Endodermal cell (in vitro differentiated cells): ENCODE measurements around the gene NPSR1. TPM values are rescaled to one million over a fixed set of nuclear protein-coding genes. Genes with fewer than 3 reads are reported as not detected.
"Not testable (repeated sequence)": the region's sequence is repeated elsewhere in the genome, so short reads cannot be mapped to it uniquely, and the experiment has no call there.

Experiments
- DNase-seq: peaks from one replicate; pipeline ENCODE4 v3.0.0-alpha.2; 2017
- H3K27ac ChIP-seq: 2 replicates; pipeline ENCODE4 v1.5.1; 2013; ENCODE audit warnings: mild to moderate bottlenecking, low read depth, low read length, moderate library complexity
- H3K27me3 ChIP-seq: 2 replicates; pipeline ENCODE4 v1.6.1; 2013; ENCODE audit warnings: mild to moderate bottlenecking, low read length, moderate library complexity; ENCODE audit not compliant: insufficient read depth, control insufficient read depth, poor library complexity, severe bottlenecking
- H3K36me3 ChIP-seq: 2 replicates; pipeline ENCODE4 v1.7.0; 2013; ENCODE audit warnings: mild to moderate bottlenecking, low read length, moderate library complexity; ENCODE audit not compliant: control insufficient read depth, insufficient read depth
- H3K4me1 ChIP-seq: one replicate; pipeline ENCODE4 v1.7.0; 2013; ENCODE audit warnings: low read length; ENCODE audit not compliant: control insufficient read depth, insufficient read depth
- H3K4me3 ChIP-seq: 2 replicates; pipeline ENCODE4 v1.5.1; 2013; ENCODE audit warnings: mild to moderate bottlenecking, low read length, moderate library complexity
- H3K9ac ChIP-seq: 2 replicates; pipeline ENCODE4 v1.6.1; 2013; ENCODE audit warnings: mild to moderate bottlenecking, low read length, moderate library complexity; ENCODE audit not compliant: poor library complexity, severe bottlenecking; ENCODE audit errors: extremely low read depth
- H3K9me3 ChIP-seq: 2 replicates; pipeline ENCODE4 v1.6.1; 2013; ENCODE audit warnings: mild to moderate bottlenecking, low read length, moderate library complexity; ENCODE audit not compliant: control insufficient read depth
- H3K27ac Mint-ChIP-seq: 2 replicates; pipeline ENCODE4 v1.8.0; 2020; ENCODE audit warnings: mixed read lengths
- H3K27me3 Mint-ChIP-seq: 2 replicates; pipeline ENCODE4 v1.8.0; 2021; ENCODE audit warnings: mild to moderate bottlenecking, mixed read lengths; ENCODE audit not compliant: insufficient read depth
- H3K36me3 Mint-ChIP-seq: 2 replicates; pipeline ENCODE4 v1.8.0; 2020; ENCODE audit warnings: low read depth, mixed read lengths
- H3K4me1 Mint-ChIP-seq: 2 replicates; pipeline ENCODE4 v1.8.0; 2020; ENCODE audit warnings: mixed read lengths
- H3K4me3 Mint-ChIP-seq: 2 replicates; pipeline ENCODE4 v1.8.0; 2020; ENCODE audit warnings: mild to moderate bottlenecking, moderate library complexity, mixed read lengths
- H3K9me3 Mint-ChIP-seq: 2 replicates; pipeline ENCODE4 v1.8.0; 2020; ENCODE audit warnings: mild to moderate bottlenecking, mixed read lengths
- CTCF ChIP-seq: fragments of 200-600 bp; sonication (generic); conservative IDR thresholded peaks from 2 replicates; pipeline ENCODE4 v1.5.0; 2021; ENCODE audit warnings: antibody characterized with exemption, mild to moderate bottlenecking
- WGBS, 2 experiments: methylation state at CpG; one replicate each; pipeline versions ENCODE4 v1.1.5 to v1.1.7; 2013; ENCODE audit warnings: missing lambda C conversion rate in 2 of 2, mixed read lengths in 1 of 2; ENCODE audit not compliant: insufficient coverage in 1 of 2, insufficient read length in 1 of 2; 5-methylcytosine and 5-hydroxymethylcytosine counted together
- total RNA-seq, 2 donors: library from RNA; stranded (reverse); fragmentation: NEBNext Ultra II Directional in 1 of 2; extraction: Animal tissue kit (Norgen Biotek cat#: 25700) in 1 of 2; gene quantifications; 2 replicates in 1 of 2; 3 replicates in 1 of 2; pipeline ENCODE4 v1.2.1, GENCODE V29; 2021

Gene NPSR1
- total RNA-seq, 2 donors from 2014 or later = not detected

GRCh38 chr7:34806831-34807230 lies 148.8 kb downstream of the NPSR1 start:
- no peaks in the 10 kb centered on the region for H3K4me1 Mint-ChIP-seq
- no peak overlapping the region for H3K27ac ChIP-seq
- peaks cover 4% of the 10 kb centered on the region for H3K27me3 Mint-ChIP-seq
- H3K36me3 Mint-ChIP-seq = no peaks in the 10 kb centered on the region
- no peaks in the 10 kb centered on the region for H3K27me3 ChIP-seq
- no peak overlapping the region for H3K27ac Mint-ChIP-seq
- WGBS, 2 experiments = 80 to 90% methylated on average over 1 to 2 of the region's 2 CpGs
- TF ChIP-seq CTCF = no peak
- no peak overlapping the region for H3K4me3 Mint-ChIP-seq
- H3K9ac ChIP-seq = no peak overlapping the region
- H3K4me1 ChIP-seq = no peaks in the 10 kb centered on the region
- DNase-seq = no peak
- no peaks in the 10 kb centered on the region for H3K9me3 ChIP-seq
- no peak overlapping the region for H3K4me3 ChIP-seq
- H3K9me3 Mint-ChIP-seq = peaks cover 5% of the 10 kb centered on the region
- no peaks in the 10 kb centered on the region for H3K36me3 ChIP-seq

GRCh38 chr7:34807548-34808340 lies 149.7 kb downstream of the NPSR1 start:
- peaks cover 3% of the 10 kb centered on the region for H3K9me3 Mint-ChIP-seq
- peaks cover 1% of the 10 kb centered on the region for H3K4me1 Mint-ChIP-seq
- H3K36me3 Mint-ChIP-seq = no peaks in the 10 kb centered on the region
- H3K27me3 Mint-ChIP-seq = peaks cover 4% of the 10 kb centered on the region
- H3K4me3 Mint-ChIP-seq = no peak overlapping the region
- TF ChIP-seq CTCF = no peak
- Histone ChIP-seq H3K9me3 (no peaks in the 10 kb centered on the region), H3K36me3 (no peaks in the 10 kb centered on the region), H3K27ac (no peak overlapping the region), H3K4me1 (no peaks in the 10 kb centered on the region), H3K27me3 (no peaks in the 10 kb centered on the region), H3K9ac (no peak overlapping the region), H3K4me3 (no peak overlapping the region)
- WGBS, 2 experiments = 83 to 90% methylated on average over 1 to 6 of the region's 7 CpGs
- no peak overlapping the region for H3K27ac Mint-ChIP-seq
- no peak for DNase-seq

GRCh38 chr7:34814203-34814842 lies 156.3 kb downstream of the NPSR1 start:
- H3K4me3 Mint-ChIP-seq, H3K9ac ChIP-seq: not testable (repeated sequence)

More at GRCh38 chr7:34814203-34814842, 156.3 kb downstream of the NPSR1 start:
- not testable (repeated sequence) for H3K9me3 ChIP-seq, H3K4me3 ChIP-seq, H3K4me1 ChIP-seq, H3K27me3 ChIP-seq, H3K36me3 Mint-ChIP-seq, H3K27me3 Mint-ChIP-seq, H3K27ac ChIP-seq, H3K27ac Mint-ChIP-seq, H3K36me3 ChIP-seq, H3K9me3 Mint-ChIP-seq, H3K4me1 Mint-ChIP-seq
- 80 to 89% methylated on average over 5 to 7 of the region's 7 CpGs for whole genome bisulfite sequencing, 2 experiments
- peak; percentile 56 for DNase-seq
